B cell (primary cell): ENCODE results near the gene PLEKHO2. TPM values are rescaled to one million over a fixed set of nuclear protein-coding genes. Genes with fewer than 3 reads are reported as not detected.

Source experiments
- ATAC-seq: fragments of 200-7000 bp; cut with Tn5 transposase; one replicate; pipeline ENCODE4 v1.10.0; 2021; ENCODE audit warnings: low read depth, mild to moderate bottlenecking, moderate number of reproducible peaks, moderate library complexity
- CTCF ChIA-PET: fragments of 350-600 bp; sonication (Branson Sonifier 250); formaldehyde crosslinking; loops from one replicate; lab custom pipeline; 2021; ENCODE audit warnings: antibody characterized with exemption, inconsistent platforms; lab: Charles Lee
- POLR2A ChIA-PET: fragments of 350-600 bp; sonication (Branson Sonifier 250); formaldehyde crosslinking; loops from one replicate; lab custom pipeline; 2021; ENCODE audit warnings: antibody characterized with exemption; lab: Charles Lee
- DNase-seq: peaks from one replicate; pipeline ENCODE4 v3.0.0; 2013
- H2AFZ ChIP-seq: 2 replicates; pipeline ENCODE4 v1.6.1; 2012; ENCODE audit warnings: mild to moderate bottlenecking, low read depth, low read length; ENCODE audit not compliant: insufficient read depth, poor library complexity, severe bottlenecking
- H3K27ac ChIP-seq, 2 donors: 1 replicate in 1 of 2; 2 replicates in 1 of 2; pipeline ENCODE4 v1.5.1; 2012 to 2013; ENCODE audit warnings: low read length in 2 of 2, mild to moderate bottlenecking in 2 of 2, moderate library complexity in 1 of 2
- H3K27me3 ChIP-seq, 4 experiments: fragments of 200-600 bp in 1 of 4; sonication (generic) in 1 of 4; replicated peaks in 1 of 4; 1 replicate in 2 of 4; 2 replicates in 2 of 4; pipeline versions ENCODE4 v1.6.1 to v1.7.0; 2013 to 2016; ENCODE audit warnings: low read length in 3 of 4, mild to moderate bottlenecking in 2 of 4, mixed read lengths in 1 of 4, moderate library complexity in 1 of 4; ENCODE audit not compliant: insufficient read depth in 4 of 4, control insufficient read depth in 3 of 4; ENCODE audit errors: control extremely low read depth in 1 of 4
- H3K36me3 ChIP-seq, 2 experiments: replicated peaks in 1 of 2; 1 replicate in 1 of 2; 2 replicates in 1 of 2; pipeline versions ENCODE4 v1.6.1 to v1.7.1; 2013; ENCODE audit warnings: low read length in 1 of 2; ENCODE audit not compliant: insufficient read depth in 2 of 2, control insufficient read depth in 1 of 2; ENCODE audit errors: control extremely low read depth in 1 of 2, extremely low read depth in 1 of 2
- H3K4me1 ChIP-seq, 2 donors: fragments of 200-600 bp in 1 of 2; sonication (generic) in 1 of 2; 1 replicate in 1 of 2; 2 replicates in 1 of 2; pipeline versions ENCODE4 v1.5.1 to v1.6.1; 2013 to 2017; ENCODE audit warnings: low read length in 2 of 2; ENCODE audit not compliant: control insufficient read depth in 2 of 2, insufficient read depth in 2 of 2
- H3K4me2 ChIP-seq: replicated peaks from 2 replicates; pipeline ENCODE3; 2012; ENCODE audit warnings: mild to moderate bottlenecking, low read depth, low read length; ENCODE audit not compliant: poor library complexity, severe bottlenecking
- H3K4me3 ChIP-seq, 5 experiments: fragments of 200-600 bp in 1 of 5; sonication (generic) in 1 of 5; 1 replicate in 3 of 5; 2 replicates in 2 of 5; pipeline versions ENCODE4 v1.5.1 to v1.7.0; 2011 to 2016; ENCODE audit warnings: low read length in 4 of 5, mild to moderate bottlenecking in 4 of 5, low read depth in 2 of 5, control low read depth in 1 of 5, moderate library complexity in 1 of 5; ENCODE audit not compliant: insufficient read depth in 1 of 5; ENCODE audit errors: control extremely low read depth in 1 of 5, extremely low read depth in 1 of 5
- H3K79me2 ChIP-seq: fragments of 200-600 bp; sonication (generic); one replicate; pipeline ENCODE4 v1.6.0; 2016; ENCODE audit warnings: low read length; ENCODE audit not compliant: control insufficient read depth, insufficient read depth
- H3K9ac ChIP-seq: fragments of 200-600 bp; sonication (generic); 2 replicates; pipeline ENCODE4 v1.6.1; 2017; ENCODE audit warnings: mild to moderate bottlenecking, low read length, moderate library complexity
- H3K9me3 ChIP-seq, 3 donors: one replicate each; pipeline versions ENCODE4 v1.6.1 to v1.7.1; 2013; ENCODE audit warnings: low read length in 2 of 3; ENCODE audit not compliant: control insufficient read depth in 2 of 3, insufficient read depth in 1 of 3; ENCODE audit errors: control extremely low read depth in 1 of 3
- H4K20me1 ChIP-seq: 2 replicates; pipeline ENCODE4 v1.6.0; 2012; ENCODE audit warnings: mild to moderate bottlenecking, low read length; ENCODE audit not compliant: insufficient read depth, control insufficient read depth, poor library complexity, severe bottlenecking
- H3K27ac Mint-ChIP-seq: one replicate; pipeline ENCODE4 v1.8.0; 2021; ENCODE audit warnings: mixed read lengths
- H3K27me3 Mint-ChIP-seq: one replicate; pipeline ENCODE4 v1.8.0; 2021; ENCODE audit warnings: mixed read lengths
- H3K4me1 Mint-ChIP-seq: one replicate; pipeline ENCODE4 v1.8.0; 2021; ENCODE audit warnings: mixed read lengths
- H3K4me3 Mint-ChIP-seq: one replicate; pipeline ENCODE4 v1.8.0; 2021; ENCODE audit warnings: mixed read lengths
- H3K9me3 Mint-ChIP-seq: one replicate; pipeline ENCODE4 v1.8.0; 2022; ENCODE audit warnings: mixed read lengths; ENCODE audit not compliant: insufficient read depth
- CTCF ChIP-seq: fragments of 200-600 bp; IDR thresholded peaks from one replicate; pipeline ENCODE4 v1.8.0; 2022; ENCODE audit warnings: antibody characterized with exemption, mild to moderate bottlenecking
- EZH2 ChIP-seq: IDR thresholded peaks from 2 replicates; pipeline ENCODE4 v1.6.1; 2012; ENCODE audit warnings: borderline replicate concordance, low read depth, mild to moderate bottlenecking, moderate library complexity, low read length; ENCODE audit not compliant: insufficient read depth, poor library complexity, severe bottlenecking
- WGBS: methylation state at CpG from one replicate; pipeline ENCODE4 v1.1.5; 2013; ENCODE audit warnings: missing lambda C conversion rate; ENCODE audit not compliant: insufficient coverage; 5-methylcytosine and 5-hydroxymethylcytosine counted together
- intact Hi-C: fragments of 100-400 bp; cut with micrococcal nuclease; formaldehyde crosslinking; loops from one replicate; pipeline ENCODE4 v1.10.0; 2022
- polyA plus RNA-seq: library from polyadenylated mRNA; depleted of rRNA; stranded (reverse); fragments of >200 nt; gene quantifications from 2 replicates; pipeline ENCODE4 v1.2.3, GENCODE V29; 2012
- total RNA-seq, 2 donors: library from RNA; stranded (reverse); fragments of 120-200 nt in 1 of 2; gene quantifications; 1 replicate in 1 of 2; 2 replicates in 1 of 2; pipeline versions ENCODE4 v1.2.3 to v1.2.4, GENCODE V29; 2013 to 2022

Gene PLEKHO2
- total and polyA plus RNA-seq, 2 donors (not counting 1 experiment from before 2014, with no cell fraction given) = 13.7 to 23.1 TPM

- DNase-seq (no peak), ATAC-seq (no peak)
- Histone ChIP-seq H3K27ac (no peak overlapping the region), H3K4me1 (peaks cover 2 to 20% of the 10 kb centered on the region in 2 donors), H3K9ac (no peak overlapping the region), H2AFZ (no peak overlapping the region), H3K4me3 (no peak overlapping the region), H4K20me1 (peaks cover 55% of the 10 kb centered on the region), H3K4me2 (no peak overlapping the region), H3K27me3 (no peaks in the 10 kb centered on the region), H3K79me2 (peaks cover 31% of the 10 kb centered on the region), H3K36me3 (peaks cover 3 to 80% of the 10 kb centered on the region in 2 experiments), H3K9me3 (no peaks in the 10 kb centered on the region)
- Mint-ChIP-seq H3K27me3 (no peaks in the 10 kb centered on the region), H3K4me3 (no peak overlapping the region), H3K9me3 (no peaks in the 10 kb centered on the region), H3K4me1 (peaks cover 40% of the 10 kb centered on the region), H3K27ac (peak overlapping the region; percentile 41)
- WGBS = 97% methylated on average over 4 of the region's 4 CpGs
- CTCF ChIA-PET = interaction anchor here (0.9 to 1.7 kb wide), 4 partner anchors 11 to 134 kb away, joined by 3 to 4 read pairs (median 4); no protein-coding TSS in a partner anchor
- intact Hi-C loops = no loop called here
- POLR2A ChIA-PET = no interaction called here
- TF ChIP-seq CTCF = no peak
Observed at GRCh38 chr15:64861960-64862359, 20.2 kb downstream of the PLEKHO2 start.

GRCh38 chr15:64862408-64862807 lies 20.7 kb downstream of the PLEKHO2 start:
- intact Hi-C loops = no loop called here
- no peaks in the 10 kb centered on the region for H3K9me3 ChIP-seq
- peak overlapping the region; percentile 56 for H3K27ac Mint-ChIP-seq
- no peak overlapping the region for H2AFZ ChIP-seq
- H3K27ac ChIP-seq = no peak overlapping the region
- ChIA-PET CTCF (interaction anchor here (1.4 to 1.7 kb wide), 3 partner anchors 11 to 134 kb away, joined by 3 to 4 read pairs (median 4); no protein-coding TSS in a partner anchor), POLR2A (no interaction called here)
- H4K20me1 ChIP-seq = peaks cover 50% of the 10 kb centered on the region
- H3K4me2 ChIP-seq = no peak overlapping the region
- no peak for ATAC-seq
- H3K36me3 ChIP-seq = peaks cover 3 to 83% of the 10 kb centered on the region in 2 experiments
- no peak overlapping the region for H3K4me3 Mint-ChIP-seq
- TF ChIP-seq CTCF (no peak), EZH2 (no peak)
- WGBS = no CpG with 5 or more reads among the region's 1 CpG
- H3K4me1 ChIP-seq = peaks cover 0 to 16% of the 10 kb centered on the region in 2 donors
- no peak for DNase-seq
- H3K4me1 Mint-ChIP-seq = peaks cover 36% of the 10 kb centered on the region
- no peaks in the 10 kb centered on the region for H3K9me3 Mint-ChIP-seq
- no peak overlapping the region for H3K4me3 ChIP-seq
- no peaks in the 10 kb centered on the region for H3K27me3 Mint-ChIP-seq
- H3K27me3 ChIP-seq = no peaks in the 10 kb centered on the region
- H3K79me2 ChIP-seq = peaks cover 26% of the 10 kb centered on the region
- H3K9ac ChIP-seq = no peak overlapping the region
